GM21447 (cell line): ENCODE results near the gene ASPDH.

Source experiments
- ATAC-seq: cut with Tn5 transposase; IDR thresholded peaks from one replicate; pipeline ENCODE4 v1.9.1; 2021; ENCODE audit not compliant: unreplicated experiment

Gene ASPDH

DNA sequence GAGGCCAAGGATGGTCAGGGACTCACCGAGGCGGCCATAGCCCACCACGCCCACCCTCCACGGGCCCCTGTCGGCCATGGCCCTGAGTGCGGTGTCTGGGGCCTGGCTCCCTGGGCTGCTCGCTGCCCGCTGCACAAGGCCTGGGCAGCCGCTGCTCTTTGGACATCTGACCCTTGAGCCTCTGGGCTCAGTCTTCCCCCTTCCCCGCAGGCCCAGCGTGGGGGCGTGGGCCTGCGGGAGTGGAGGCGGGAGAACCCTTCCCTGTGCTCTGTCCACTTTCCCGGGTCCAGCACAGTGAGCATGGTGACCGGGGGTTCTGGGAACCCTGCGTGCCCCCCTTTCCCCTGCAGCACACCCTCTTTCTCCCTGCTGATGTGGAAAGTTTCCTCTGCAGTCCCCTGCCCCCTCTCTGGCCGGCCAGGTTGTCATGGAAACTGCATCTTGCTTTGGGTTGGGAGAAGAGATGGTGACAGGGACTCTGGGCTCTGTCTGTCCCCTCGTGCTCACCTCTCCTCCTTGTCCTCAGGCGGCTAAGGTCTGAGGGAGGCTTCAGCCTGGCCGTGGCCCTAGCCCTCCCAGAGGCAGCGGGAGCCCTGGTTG lies at the start of gene ASPDH:
Gene ASPDH (minus strand): TSS at position 168 of the 600 bp plus-strand sequence. CDS start 90 bp downstream, at position 78.
- ATAC-seq: no peak

DNA sequence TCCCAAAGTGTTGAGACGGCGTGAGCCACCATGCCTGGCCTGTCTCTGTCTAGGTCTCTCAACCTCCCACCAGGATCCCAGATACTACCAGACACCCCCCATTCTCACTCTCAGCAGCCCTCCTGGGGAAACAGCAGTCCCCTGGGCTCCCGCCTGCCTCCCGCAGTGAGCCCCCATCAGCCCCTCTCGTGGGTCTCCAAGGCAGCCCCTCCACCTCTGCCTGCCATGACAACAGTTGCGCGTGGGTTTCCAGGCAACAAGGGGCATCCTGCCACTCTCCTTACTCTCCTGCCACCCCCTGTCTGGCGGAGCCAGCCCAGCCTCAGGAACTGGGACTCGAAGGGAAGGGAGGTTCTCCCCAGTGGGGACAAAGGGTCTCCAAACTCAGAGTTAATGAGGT lies 49.3 kb upstream of the ASPDH start:
- ATAC-seq: no peak

- no peak for ATAC-seq
Measured at GRCh38 chr19:50562329-50562728, 48.6 kb upstream of the ASPDH start.

- no peak for ATAC-seq
Measured at GRCh38 chr19:50559636-50560035, 45.9 kb upstream of the ASPDH start.

DNA sequence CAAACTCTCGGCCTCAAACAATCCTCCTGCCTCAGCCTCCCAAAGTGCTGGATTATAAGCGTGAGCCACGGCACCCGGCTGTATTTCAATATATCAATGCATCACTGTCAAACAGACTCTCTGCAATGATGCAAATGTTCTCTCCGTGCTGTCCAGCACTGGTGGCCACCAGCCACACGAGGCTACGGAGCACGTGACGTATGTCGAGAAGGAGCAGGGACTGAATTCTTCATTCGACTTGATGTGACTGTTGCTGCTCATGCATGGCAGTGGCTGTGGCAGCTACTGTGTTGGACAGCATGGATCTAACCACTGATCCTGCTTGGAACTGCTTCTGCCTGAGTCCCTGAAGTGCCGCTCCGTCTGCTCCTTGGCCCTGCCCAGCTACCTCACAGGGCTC lies 44.7 kb upstream of the ASPDH start:
- no peak for ATAC-seq

DNA sequence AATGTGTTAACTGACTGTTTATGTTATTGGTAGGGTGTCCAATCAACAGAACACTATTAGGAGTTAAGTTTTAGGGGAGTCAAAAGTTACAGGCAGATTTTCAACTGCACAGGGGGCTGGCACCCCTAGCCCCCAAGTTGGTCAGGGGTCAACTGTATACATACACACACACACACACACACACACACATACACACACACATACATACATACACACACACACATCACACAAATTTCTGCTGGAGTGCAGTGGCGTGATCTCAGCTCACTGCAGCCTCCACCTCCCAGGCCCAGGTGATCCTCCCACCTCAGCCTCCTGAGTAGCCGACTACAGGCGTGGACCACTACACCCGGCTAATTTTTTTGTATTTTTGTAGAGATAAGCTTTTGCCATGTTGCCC lies 44.3 kb upstream of the ASPDH start:
- no peak for ATAC-seq

GRCh38 chr19:50557009-50557613 lies 43.4 kb upstream of the ASPDH start:
- ATAC-seq: no peak

GRCh38 chr19:50556282-50557008 lies 42.7 kb upstream of the ASPDH start:
- no peak for ATAC-seq

- no peak for ATAC-seq
Measured at GRCh38 chr19:50555450-50556281, 42.0 kb upstream of the ASPDH start.

DNA sequence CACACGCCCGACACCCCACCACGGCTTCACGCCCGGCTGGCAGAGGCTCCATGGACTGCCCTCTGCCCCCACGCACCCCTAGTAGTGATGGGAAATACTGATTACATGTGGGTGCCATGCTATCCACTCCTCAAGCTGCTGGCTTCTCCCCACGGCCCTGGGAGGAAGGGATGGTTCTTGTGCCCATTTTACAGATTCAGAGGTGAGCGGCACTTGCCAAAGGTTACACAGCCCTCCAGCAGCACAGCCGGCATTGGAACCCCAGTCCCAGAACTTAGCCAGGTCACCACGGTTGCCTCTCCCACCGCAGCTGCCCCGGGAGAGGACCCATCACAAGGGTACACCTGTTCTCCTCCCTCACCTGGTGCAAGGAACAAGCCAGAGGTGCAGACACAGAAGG lies 41.3 kb upstream of the ASPDH start:
- ATAC-seq: no peak

DNA sequence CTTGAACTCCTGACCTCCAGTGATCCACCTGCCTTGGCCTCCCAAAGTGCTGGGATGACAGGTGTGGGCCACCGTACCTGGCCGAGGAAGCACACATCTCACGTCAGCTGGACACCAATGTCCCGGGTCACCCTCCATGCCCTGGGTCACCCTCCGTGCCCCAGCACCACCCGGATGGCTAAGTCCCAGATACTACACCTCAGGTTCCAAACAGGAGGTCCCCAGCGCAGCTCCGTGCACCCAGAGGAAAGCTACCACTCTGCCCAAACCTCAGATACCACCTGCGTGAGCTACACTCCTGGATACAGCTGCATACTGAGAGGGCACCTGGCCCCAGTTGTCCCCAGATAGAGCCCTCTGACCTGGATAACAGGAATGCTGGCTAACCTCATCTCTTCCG lies 40.5 kb upstream of the ASPDH start:
- ATAC-seq: no peak

DNA sequence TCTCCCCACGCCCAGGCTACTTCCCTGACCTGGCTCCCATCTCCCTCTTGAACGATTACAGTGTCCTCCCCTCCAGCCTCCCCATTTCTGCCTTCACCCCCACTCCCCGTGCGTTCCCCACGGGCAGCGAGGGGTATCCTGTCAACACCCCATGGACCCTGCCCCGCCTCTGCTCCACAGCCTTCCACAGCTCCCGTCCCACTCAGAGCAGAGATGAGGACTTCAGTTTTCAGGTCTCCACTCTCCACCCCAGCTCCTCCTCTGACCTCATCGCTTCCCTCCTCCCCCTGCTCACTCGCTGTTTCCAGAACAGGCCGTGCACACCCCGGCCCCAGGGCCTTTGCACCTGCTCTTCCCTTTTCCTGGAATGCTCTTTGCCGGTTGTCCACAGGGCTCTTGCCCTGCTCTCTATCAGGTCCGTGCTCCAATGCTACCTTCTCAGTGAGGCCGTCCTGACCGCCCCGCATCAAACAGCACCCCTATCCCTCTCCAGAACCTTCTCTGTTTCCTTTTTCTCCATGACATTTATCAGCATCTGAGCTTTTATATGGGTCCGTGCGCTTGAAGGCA lies 39.5 kb upstream of the ASPDH start:
- no peak for ATAC-seq

- no peak for ATAC-seq
Measured at GRCh38 chr19:50552540-50552939, 38.8 kb upstream of the ASPDH start.

DNA sequence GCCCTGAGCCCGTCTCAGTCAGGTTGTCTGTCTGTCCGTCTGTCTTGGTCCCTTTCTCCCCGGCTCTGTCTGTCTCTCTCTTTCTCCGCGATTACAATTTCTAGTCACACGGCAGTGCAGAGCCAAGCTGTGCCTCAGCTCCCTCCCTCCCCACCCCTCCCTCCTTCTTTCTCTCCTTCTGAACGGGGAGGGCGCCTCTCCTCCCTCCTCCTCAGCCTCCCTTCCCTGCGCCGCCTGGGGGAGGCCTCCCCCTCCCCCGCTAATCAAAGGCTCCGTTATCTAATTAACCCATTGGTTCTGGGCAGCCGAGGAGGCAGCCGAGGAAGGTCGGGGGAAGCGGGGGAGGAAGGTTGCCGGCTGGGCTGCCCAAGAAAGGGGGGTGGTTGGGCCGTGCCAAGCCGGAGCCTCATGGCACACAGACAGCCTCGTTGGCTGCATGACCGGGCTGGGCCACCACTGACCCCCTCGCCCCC lies 38.0 kb upstream of the ASPDH start:
- ATAC-seq: no peak

DNA sequence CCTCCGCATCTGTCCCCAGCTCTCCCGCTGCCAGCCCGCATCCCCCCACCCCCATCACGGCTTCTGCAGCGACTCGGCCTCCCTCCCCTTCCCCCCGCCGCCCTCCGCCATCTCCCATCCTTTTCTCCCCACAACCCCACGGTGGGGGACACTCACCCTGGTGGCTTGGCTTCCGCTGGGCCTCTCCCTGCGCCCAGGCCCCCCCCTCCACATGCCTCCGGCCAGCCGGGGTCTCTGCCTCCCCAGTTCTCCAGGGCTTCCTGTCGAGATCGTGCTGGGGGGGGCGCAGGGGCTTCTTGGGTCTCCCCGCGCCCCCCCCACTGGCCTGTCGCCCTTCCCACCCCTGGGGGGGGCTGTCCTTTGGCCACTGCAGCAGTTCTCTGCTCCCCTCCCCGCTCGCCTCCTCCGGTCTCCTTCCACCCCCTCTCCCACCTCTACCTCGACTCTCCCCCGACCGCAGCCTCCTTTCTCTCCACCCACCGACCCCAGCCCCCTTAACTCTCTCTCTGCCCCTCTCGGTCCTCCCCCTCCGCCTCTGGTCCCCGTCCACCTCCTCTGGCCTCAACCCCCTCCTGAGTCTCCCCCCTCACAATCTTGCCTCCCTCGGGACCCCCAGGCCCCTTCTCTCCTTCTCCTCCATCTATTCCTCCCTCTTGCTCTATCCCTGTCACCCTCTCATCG lies 37.5 kb upstream of the ASPDH start:
- ATAC-seq: no peak

DNA sequence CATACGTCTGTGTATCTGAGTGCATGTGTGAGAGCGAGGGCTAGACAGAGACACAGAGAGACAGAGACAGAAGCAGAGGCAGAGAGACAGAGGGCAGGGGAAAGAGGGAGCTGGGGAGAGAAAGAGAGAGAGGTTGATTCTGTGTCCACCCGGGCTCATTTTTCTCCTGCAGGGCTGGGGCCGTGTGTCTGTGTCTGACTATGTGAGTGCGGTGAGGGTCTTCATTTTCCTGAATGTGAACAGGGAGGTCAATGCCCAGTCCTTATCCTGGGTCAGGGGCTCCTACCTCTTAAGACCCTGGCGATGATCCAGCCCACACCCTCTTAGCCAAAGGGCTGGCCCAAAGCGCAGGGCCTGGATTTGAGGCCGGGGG lies 36.9 kb upstream of the ASPDH start:
- ATAC-seq: no peak

DNA sequence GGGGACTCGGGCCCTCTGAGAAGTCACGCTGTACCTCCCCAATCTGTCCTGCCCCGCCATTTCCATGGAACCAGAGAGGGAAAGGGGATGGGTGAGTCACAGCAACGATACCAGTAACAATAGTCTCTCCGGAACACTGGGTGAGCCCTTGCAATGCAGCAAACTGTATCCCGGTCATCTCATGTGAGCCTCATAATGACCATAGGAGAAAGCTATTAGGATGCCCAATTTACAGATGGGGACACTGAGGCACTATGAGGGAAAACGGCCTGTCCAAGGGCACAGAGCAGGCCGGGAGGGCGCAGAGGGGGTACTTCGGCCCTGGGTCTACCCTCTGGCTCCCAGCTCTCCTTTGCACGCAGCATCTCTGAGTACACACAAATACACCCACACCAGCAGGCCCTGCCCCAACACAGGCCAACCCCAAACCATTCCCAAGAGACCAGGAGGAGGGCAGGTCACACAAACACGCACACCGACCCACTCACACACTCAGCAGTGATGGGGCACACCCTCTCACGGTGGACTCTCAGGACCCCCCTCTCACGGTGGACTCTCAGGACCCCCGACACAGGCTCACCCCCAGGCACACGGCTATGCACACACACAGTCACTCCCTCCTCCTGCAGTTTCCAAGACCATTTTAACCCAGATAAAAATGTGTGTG lies 36.3 kb upstream of the ASPDH start:
- no peak for ATAC-seq

DNA sequence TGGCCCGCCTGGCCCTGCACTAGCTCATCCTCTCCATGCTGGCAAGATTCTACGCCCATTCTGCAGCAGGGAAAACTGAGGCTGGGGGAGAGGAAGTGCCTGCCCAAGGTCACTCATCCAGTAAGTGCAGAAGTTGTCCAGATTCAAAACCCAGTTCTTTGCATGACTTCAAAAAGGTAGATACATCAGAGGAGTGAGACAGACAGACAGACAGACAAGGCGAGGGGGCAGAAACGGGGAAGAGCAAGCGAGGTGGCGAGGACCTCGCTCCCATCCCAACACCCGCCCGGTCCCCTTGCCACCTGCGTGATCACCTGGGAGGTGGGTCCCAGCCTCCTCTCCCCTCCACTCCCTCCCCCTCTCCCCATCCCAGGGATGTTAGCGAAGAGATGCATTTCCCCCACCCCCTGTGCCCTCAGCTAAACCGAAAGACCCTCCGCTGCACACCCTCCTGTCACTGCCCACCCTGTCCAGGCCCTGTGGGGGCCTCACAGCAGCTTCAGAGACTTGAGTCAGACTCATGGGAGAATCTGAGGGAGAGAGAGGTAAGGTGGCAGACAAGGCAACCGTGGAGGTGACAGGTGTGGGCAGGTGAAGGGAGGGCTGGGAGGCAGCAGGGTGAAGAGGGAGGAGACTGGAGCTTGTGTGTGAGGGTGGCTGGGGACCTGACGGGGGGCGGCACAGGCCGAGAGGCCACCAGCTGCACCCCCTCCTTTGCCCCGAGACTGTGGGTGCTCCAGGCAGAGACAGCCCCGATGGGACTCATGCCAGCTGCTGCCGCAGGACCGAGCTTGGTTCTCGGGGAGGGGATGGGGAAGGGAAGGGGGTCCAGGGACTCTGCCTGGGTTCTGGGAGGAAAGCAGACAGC lies 35.6 kb upstream of the ASPDH start:
- no peak for ATAC-seq
